H1 (cell line): ENCODE results near the gene CFAP92. TPM values are rescaled to one million over a fixed set of nuclear protein-coding genes. Genes with fewer than 3 reads are reported as not detected.

Experiments
- CTCF ChIA-PET: fragments of 300-600 bp; sonication (Branson Sonifier 250); formaldehyde crosslinking; loops from one replicate; lab custom pipeline; 2021; ENCODE audit not compliant: partially characterized antibody; lab: Charles Lee
- POLR2A ChIA-PET: fragments of 300-600 bp; sonication (Branson Sonifier 250); formaldehyde crosslinking; loops from one replicate; lab custom pipeline; 2021; ENCODE audit warnings: inconsistent platforms; ENCODE audit not compliant: partially characterized antibody; lab: Charles Lee
- DNase-seq, 2 experiments: peaks; one replicate each; pipeline versions ENCODE4 v3.0.0 to v3.0.0-alpha.2; 2010 to 2022; ENCODE audit warnings: low spot score in 2 of 2, low read depth in 1 of 2, mixed read lengths in 1 of 2
- FAIRE-seq: peaks from 2 replicates; lab custom pipeline; 2011; peaks lifted over from hg19 to GRCh38; lab: Jason Lieb, UNC
- H2AFZ ChIP-seq: 2 replicates; pipeline ENCODE4 v1.8.1; 2012; ENCODE audit warnings: low read length, inconsistent platforms
- H2AK5ac ChIP-seq: 2 replicates; pipeline ENCODE4 v1.6.1; 2013; ENCODE audit warnings: low read depth, low read length
- H2BK120ac ChIP-seq: replicated peaks from 2 replicates; pipeline ENCODE3; 2013; ENCODE audit warnings: low read depth, low read length, inconsistent platforms
- H2BK12ac ChIP-seq: 2 replicates; pipeline ENCODE4 v1.6.1; 2013; ENCODE audit warnings: low read depth, low read length
- H2BK15ac ChIP-seq: 2 replicates; pipeline ENCODE4 v1.6.1; 2013; ENCODE audit warnings: low read length
- H2BK20ac ChIP-seq: 2 replicates; pipeline ENCODE4 v1.6.1; 2013; ENCODE audit warnings: low read length
- H2BK5ac ChIP-seq: 2 replicates; pipeline ENCODE4 v1.6.1; 2013; ENCODE audit warnings: low read depth, low read length
- H3K14ac ChIP-seq: 2 replicates; pipeline ENCODE4 v1.6.1; 2013; ENCODE audit warnings: inconsistent platforms; ENCODE audit not compliant: insufficient read length
- H3K18ac ChIP-seq: 2 replicates; pipeline ENCODE4 v1.6.1; 2013; ENCODE audit warnings: low read length; ENCODE audit errors: extremely low read depth
- H3K23ac ChIP-seq: 2 replicates; pipeline ENCODE4 v1.6.1; 2013; ENCODE audit warnings: inconsistent platforms; ENCODE audit not compliant: insufficient read length
- H3K23me2 ChIP-seq: 2 replicates; pipeline ENCODE4 v1.6.1; 2013; ENCODE audit warnings: low read depth, low read length
- H3K27ac ChIP-seq: 2 replicates; pipeline ENCODE4 v1.6.1; 2011; ENCODE audit warnings: low read depth, low read length, inconsistent platforms
- H3K27me3 ChIP-seq, 4 experiments: replicated peaks in 1 of 4; 1 replicate in 1 of 4; 2 replicates in 3 of 4; pipeline versions ENCODE4 v1.6.1 to v1.8.1; 2011 to 2013; ENCODE audit warnings: low read length in 3 of 4, mild to moderate bottlenecking in 3 of 4, inconsistent platforms in 2 of 4, mixed read lengths in 2 of 4, moderate library complexity in 1 of 4; ENCODE audit not compliant: control insufficient read depth in 3 of 4, insufficient read depth in 3 of 4; ENCODE audit errors: extremely low read depth in 1 of 4
- H3K36me3 ChIP-seq, 4 experiments: 2 replicates each; pipeline versions ENCODE4 v1.6.1 to v1.8.1; 2011 to 2013; ENCODE audit warnings: mild to moderate bottlenecking in 4 of 4, low read length in 3 of 4, moderate library complexity in 2 of 4, control low read depth in 1 of 4, inconsistent platforms in 1 of 4; ENCODE audit not compliant: insufficient read depth in 4 of 4, control insufficient read depth in 2 of 4
- H3K4ac ChIP-seq: replicated peaks from 2 replicates; pipeline ENCODE3; 2013; ENCODE audit warnings: low read length, low read depth, mixed read lengths, inconsistent platforms; ENCODE audit not compliant: insufficient read length
- H3K4me1 ChIP-seq, 4 experiments: replicated peaks in 1 of 4; 1 replicate in 1 of 4; 2 replicates in 3 of 4; pipeline versions ENCODE4 v1.6.1 to v1.8.1; 2011 to 2013; ENCODE audit warnings: low read length in 3 of 4, inconsistent platforms in 2 of 4, mixed read lengths in 1 of 4; ENCODE audit not compliant: insufficient read depth in 4 of 4, control insufficient read depth in 3 of 4
- H3K4me2 ChIP-seq, 2 experiments: 2 replicates each; pipeline versions ENCODE4 v1.6.1 to v1.8.1; 2011 to 2013; ENCODE audit warnings: low read depth in 2 of 2, low read length in 2 of 2, control low read depth in 1 of 2, inconsistent platforms in 1 of 2, mild to moderate bottlenecking in 1 of 2; ENCODE audit not compliant: insufficient read depth in 1 of 2
- H3K4me3 ChIP-seq, 4 experiments: fragments of 200-600, 300-600 bp in 1 of 4; sonication (generic), shearing (Covaris generic), sonication (Bioruptor Twin) in 1 of 4; 2 replicates each; pipeline versions ENCODE4 v1.5.1 to v1.8.1; 2011 to 2016; ENCODE audit warnings: low read length in 4 of 4, low read depth in 3 of 4, control low read depth in 2 of 4, inconsistent platforms in 2 of 4, mild to moderate bottlenecking in 2 of 4, mixed read lengths in 1 of 4, moderate library complexity in 1 of 4; ENCODE audit not compliant: insufficient read depth in 2 of 4; ENCODE audit errors: extremely low read depth in 1 of 4
- H3K56ac ChIP-seq: replicated peaks from 2 replicates; pipeline ENCODE3; 2013; ENCODE audit warnings: low read depth, mild to moderate bottlenecking, mixed read lengths, low read length, inconsistent platforms; ENCODE audit not compliant: insufficient read length
- H3K79me1 ChIP-seq: 2 replicates; pipeline ENCODE4 v1.6.1; 2013; ENCODE audit warnings: low read depth, low read length, control low read depth
- H3K79me2 ChIP-seq, 2 experiments: 2 replicates each; pipeline versions ENCODE4 v1.6.1 to v1.8.1; 2012 to 2013; ENCODE audit warnings: low read length in 2 of 2, mild to moderate bottlenecking in 2 of 2, inconsistent platforms in 1 of 2; ENCODE audit not compliant: insufficient read depth in 2 of 2, control insufficient read depth in 1 of 2
- H3K9ac ChIP-seq, 4 experiments: replicated peaks in 1 of 4; 1 replicate in 1 of 4; 2 replicates in 3 of 4; pipeline versions ENCODE4 v1.6.1 to v1.8.1; 2011 to 2013; ENCODE audit warnings: low read depth in 3 of 4, low read length in 3 of 4, control low read depth in 2 of 4, mild to moderate bottlenecking in 2 of 4, moderate library complexity in 2 of 4, inconsistent platforms in 1 of 4; ENCODE audit errors: extremely low read depth in 1 of 4
- H3K9me3 ChIP-seq, 2 experiments: 2 replicates each; pipeline versions ENCODE4 v1.6.1 to v1.8.1; 2012 to 2013; ENCODE audit warnings: mild to moderate bottlenecking in 2 of 2, moderate library complexity in 2 of 2, control low read depth in 1 of 2, inconsistent platforms in 1 of 2, low read depth in 1 of 2, low read length in 1 of 2, mixed read lengths in 1 of 2; ENCODE audit not compliant: insufficient read depth in 2 of 2
- H4K20me1 ChIP-seq, 2 experiments: replicated peaks in 1 of 2; 2 replicates each; pipeline versions ENCODE3 to v1.8.1; 2011 to 2013; ENCODE audit warnings: inconsistent platforms in 2 of 2, low read length in 2 of 2, mild to moderate bottlenecking in 1 of 2; ENCODE audit not compliant: insufficient read depth in 2 of 2, control insufficient read depth in 1 of 2
- H4K5ac ChIP-seq: 2 replicates; pipeline ENCODE4 v1.6.1; 2013; ENCODE audit warnings: low read length, low read depth, mixed read lengths, inconsistent platforms; ENCODE audit not compliant: insufficient read length
- H4K8ac ChIP-seq: 2 replicates; pipeline ENCODE4 v1.8.0; 2013; ENCODE audit warnings: mild to moderate bottlenecking, moderate library complexity, low read length, inconsistent platforms; ENCODE audit not compliant: insufficient read depth; ENCODE audit errors: extremely low read depth
- H4K91ac ChIP-seq: replicated peaks from 2 replicates; pipeline ENCODE3; 2013; ENCODE audit warnings: low read length, mixed read lengths, inconsistent platforms; ENCODE audit not compliant: insufficient read length
- SP2 ChIP-seq: IDR thresholded peaks from 2 replicates; pipeline ENCODE4 v1.6.1; 2012; ENCODE audit warnings: mild to moderate bottlenecking, low read length, inconsistent platforms
- TBP ChIP-seq: IDR thresholded peaks from 2 replicates; pipeline ENCODE4 v1.6.1; 2011; ENCODE audit warnings: low read depth, low read length, improper control_type of control experiment
- WGBS, 2 experiments: shearing (Covaris generic) in 1 of 2; methylation state at CpG; one replicate each; pipeline versions ENCODE4 v1.1.6 to v1.1.7; 2013 to 2015; ENCODE audit warnings: low lambda C conversion rate in 2 of 2, mixed read lengths in 2 of 2, inconsistent platforms in 1 of 2, low coverage in 1 of 2, missing lambda C conversion rate in 1 of 2; ENCODE audit not compliant: insufficient replicate concordance in 2 of 2, insufficient coverage in 1 of 2, insufficient read length in 1 of 2; ENCODE audit errors: extremely low coverage in 1 of 2, missing lambda C conversion rate in 1 of 2; 5-methylcytosine and 5-hydroxymethylcytosine counted together
- polyA plus RNA-seq, 7 experiments: library from polyadenylated mRNA; depleted of rRNA in 3 of 7; stranded (reverse) in 5 of 7; unstranded in 2 of 7; fragments of >200 nt in 5 of 7; fragments of 200-250 nt in 2 of 7; gene quantifications; 1 replicate in 5 of 7; 2 replicates in 1 of 7; 4 replicates in 1 of 7; pipeline versions ENCODE4 v1.2.1 to v1.2.3, GENCODE V29; 2011 to 2013; ENCODE audit warnings: missing spikeins in 2 of 7, mixed read lengths in 2 of 7
- total RNA-seq: library from RNA; stranded (reverse); fragmentation: NEBNext Ultra II Directional; extraction: Animal tissue kit (Norgen Biotek cat#: 25700); gene quantifications from 2 replicates; pipeline ENCODE4 v1.2.1, GENCODE V29; 2021

The CFAP92 gene
- total and polyA plus RNA-seq, 2 of the 8 experiments (the other 6 are each of a cell fraction or from before 2014, with no cell fraction given) = 0.77 to 2.0 TPM

DNA sequence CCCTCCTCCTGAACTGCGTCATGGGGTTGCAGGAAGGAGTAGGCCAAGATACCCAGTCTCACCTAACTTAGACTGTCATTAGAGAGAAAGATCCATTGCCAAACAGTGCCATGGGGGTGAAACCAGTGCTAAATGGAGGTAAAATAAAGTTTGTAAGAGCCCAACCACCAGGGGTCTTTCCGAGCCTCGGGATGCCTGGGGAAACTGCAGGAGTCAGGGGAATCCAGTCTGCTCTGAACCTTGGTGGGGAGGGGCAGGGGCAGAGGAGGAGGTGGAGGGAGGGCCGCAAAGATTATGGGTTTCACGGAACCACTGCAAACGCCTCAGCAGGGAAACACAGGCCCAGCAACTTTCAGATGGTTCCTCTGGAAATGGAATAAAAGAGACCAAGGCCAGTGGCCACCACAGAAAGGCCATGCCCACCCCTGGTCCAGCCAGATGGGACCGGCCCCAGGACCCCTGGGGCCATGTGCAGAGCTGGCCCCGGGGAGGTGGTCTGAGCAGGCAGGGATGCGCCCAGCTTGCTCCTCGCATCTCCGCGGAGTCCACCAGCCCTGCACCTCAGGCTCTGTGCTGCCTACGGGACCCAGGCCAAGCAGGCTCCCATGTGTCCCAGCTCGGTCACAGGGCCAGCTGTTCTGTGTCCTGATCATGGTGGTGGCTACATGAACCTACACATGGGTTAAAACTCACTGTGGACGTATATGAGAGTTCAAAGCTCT is 46.9 kb upstream of the CFAP92 start:
- no peak overlapping the region for H2BK120ac ChIP-seq
- TF ChIP-seq SP2 = no peak
- TF ChIP-seq TBP = no peak
- TF ChIP-seq, all 59 proteins: peak for 0
- Histone ChIP-seq H2AK5ac (peak overlapping the region; percentile 90; the same call in 1 of the 2 replicates), H3K4me3 (no peak overlapping the region), H3K4me1 (peaks cover 2 to 15% (median 5%) of the 10 kb centered on the region in 4 experiments; a peak in 6 of 7 replicates), H4K20me1 (no peaks in the 10 kb centered on the region), H3K36me3 (no peaks in the 10 kb centered on the region), H3K79me2 (no peaks in the 10 kb centered on the region), H3K18ac (peak overlapping the region; percentile 32), H3K4ac (no peak overlapping the region), H3K79me1 (no peaks in the 10 kb centered on the region), H3K23me2 (no peaks in the 10 kb centered on the region), H2BK5ac (no peak overlapping the region), H3K14ac (no peak overlapping the region), H3K27me3 (no peaks in the 10 kb centered on the region; a peak in 1 of 7 replicates), H3K27ac (no peak overlapping the region), H3K4me2 (no peak overlapping the region), H3K56ac (no peak overlapping the region), H3K23ac (no peak overlapping the region), H3K9me3 (peaks cover 0 to 2% of the 10 kb centered on the region in 2 experiments; a peak in 1 of 4 replicates), H2BK15ac (peak overlapping the region; percentile 92; the same call in 1 of the 2 replicates), H4K5ac (no peak overlapping the region), H4K8ac (no peak overlapping the region; the same call in 1 of the 2 replicates), H4K91ac (peak overlapping the region; percentile 81), H2BK20ac (0 out of 2 replicates have a peak overlapping the region, but pooled peaks have one; percentile 18), H3K9ac (no peak overlapping the region), H2AFZ (no peak overlapping the region), H2BK12ac (no peak overlapping the region; the same call in 1 of the 2 replicates)
- FAIRE-seq = no peak
- no peak for DNase-seq
- 88% methylated on average over 13 of the region's 15 CpGs; no CpG with 5 or more reads in 1 of the 2 experiments for WGBS, 2 experiments
- POLR2A ChIA-PET = no interaction called here
- CTCF ChIA-PET = interaction anchor here (0.7 to 8.4 kb wide), 8 partner anchors 12 to 121 kb away, joined by 3 to 84 read pairs (median 4); no protein-coding TSS in a partner anchor
